Astrocyte (in vitro differentiated cells and primary cell): Measurements from ENCODE around the gene UBE2J2. TPM values are rescaled to one million over a fixed set of nuclear protein-coding genes. Genes with fewer than 3 reads are reported as not detected.

Experiments
- DNase-seq: peaks from one replicate; pipeline ENCODE4 v3.0.0-alpha.2; 2010; ENCODE audit warnings: low read depth
- FAIRE-seq: peaks from 2 replicates; lab custom pipeline; 2011; peaks lifted over from hg19 to GRCh38; lab: Jason Lieb, UNC
- H2AFZ ChIP-seq: 2 replicates; pipeline ENCODE4 v1.6.0; 2012; ENCODE audit warnings: low read depth, low read length, inconsistent platforms
- H3K27ac ChIP-seq: 2 replicates; pipeline ENCODE4 v1.5.1; 2011; ENCODE audit warnings: low read depth, low read length, inconsistent platforms
- H3K27me3 ChIP-seq: 2 replicates; pipeline ENCODE4 v1.6.0; 2011; ENCODE audit warnings: low read length, inconsistent platforms; ENCODE audit not compliant: insufficient read depth
- H3K36me3 ChIP-seq: 2 replicates; pipeline ENCODE4 v1.5.1; 2011; ENCODE audit warnings: low read length, inconsistent platforms; ENCODE audit not compliant: insufficient read depth
- H3K4me1 ChIP-seq: 2 replicates; pipeline ENCODE4 v1.5.1; 2011; ENCODE audit warnings: low read length, inconsistent platforms; ENCODE audit not compliant: insufficient read depth
- H3K4me2 ChIP-seq: 2 replicates; pipeline ENCODE4 v1.6.0; 2012; ENCODE audit warnings: low read length, inconsistent platforms
- H3K4me3 ChIP-seq: 2 replicates; pipeline ENCODE4 v1.5.1; 2011; ENCODE audit warnings: low read depth, mild to moderate bottlenecking, low read length, inconsistent platforms; ENCODE audit not compliant: insufficient read depth
- H3K79me2 ChIP-seq: 2 replicates; pipeline ENCODE4 v1.6.0; 2012; ENCODE audit warnings: mild to moderate bottlenecking, low read length, inconsistent platforms; ENCODE audit not compliant: insufficient read depth
- H3K9ac ChIP-seq: 2 replicates; pipeline ENCODE4 v1.6.0; 2012; ENCODE audit warnings: mild to moderate bottlenecking, low read length, inconsistent platforms
- H3K9me3 ChIP-seq: 2 replicates; pipeline ENCODE4 v1.5.1; 2012; ENCODE audit warnings: low read depth, mild to moderate bottlenecking, low read length, inconsistent platforms; ENCODE audit not compliant: insufficient read depth
- H4K20me1 ChIP-seq: 2 replicates; pipeline ENCODE4 v1.6.0; 2012; ENCODE audit warnings: low read length, inconsistent platforms; ENCODE audit not compliant: insufficient read depth
- H3K27ac Mint-ChIP-seq: one replicate; pipeline ENCODE4 v1.8.0; 2021; ENCODE audit warnings: mild to moderate bottlenecking, mixed read lengths; ENCODE audit not compliant: unreplicated experiment
- H3K27me3 Mint-ChIP-seq: one replicate; pipeline ENCODE4 v1.8.0; 2021; ENCODE audit warnings: low read depth, mixed read lengths; ENCODE audit not compliant: unreplicated experiment
- H3K36me3 Mint-ChIP-seq: one replicate; pipeline ENCODE4 v1.8.0; 2021; ENCODE audit warnings: low read depth, mixed read lengths; ENCODE audit not compliant: unreplicated experiment
- H3K4me1 Mint-ChIP-seq: one replicate; pipeline ENCODE4 v1.8.0; 2021; ENCODE audit warnings: low read depth, mixed read lengths; ENCODE audit not compliant: unreplicated experiment
- H3K4me3 Mint-ChIP-seq: one replicate; pipeline ENCODE4 v1.8.0; 2021; ENCODE audit warnings: mild to moderate bottlenecking, moderate library complexity, mixed read lengths; ENCODE audit not compliant: unreplicated experiment
- H3K9me3 Mint-ChIP-seq: one replicate; pipeline ENCODE4 v1.8.0; 2021; ENCODE audit warnings: mild to moderate bottlenecking, mixed read lengths; ENCODE audit not compliant: unreplicated experiment
- CTCF ChIP-seq: IDR thresholded peaks from 2 replicates; pipeline ENCODE4 v1.5.1; 2011; ENCODE audit warnings: low read depth, mild to moderate bottlenecking, inconsistent platforms, low read length, moderate library complexity; ENCODE audit not compliant: insufficient read depth
- EZH2 ChIP-seq: IDR thresholded peaks from 2 replicates; pipeline ENCODE4 v1.6.1; 2012; ENCODE audit warnings: mild to moderate bottlenecking, low read length, inconsistent platforms; ENCODE audit not compliant: insufficient read depth
- total RNA-seq: library from RNA; stranded (reverse); gene quantifications from 2 replicates; pipeline ENCODE4 v1.2.1, GENCODE V29; 2021

Gene UBE2J2
- total RNA-seq, 1 donor from 2014 or later, result 67.4 TPM

- no peak overlapping the region for H3K27ac Mint-ChIP-seq
- Histone ChIP-seq H3K4me3 (no peak overlapping the region), H3K79me2 (no peaks in the 10 kb centered on the region), H3K27ac (no peak overlapping the region), H2AFZ (no peak overlapping the region), H3K36me3 (no peaks in the 10 kb centered on the region), H3K9ac (no peak overlapping the region), H3K4me1 (peaks cover 9% of the 10 kb centered on the region), H3K4me2 (no peak overlapping the region), H3K27me3 (no peaks in the 10 kb centered on the region), H3K9me3 (no peaks in the 10 kb centered on the region), H4K20me1 (no peaks in the 10 kb centered on the region)
- H3K4me3 Mint-ChIP-seq, result no peak overlapping the region
- DNase-seq (no peak), FAIRE-seq (no peak)
- H3K27me3 Mint-ChIP-seq, result peaks cover 2% of the 10 kb centered on the region
- H3K36me3 Mint-ChIP-seq, result no peaks in the 10 kb centered on the region
- peaks cover 3% of the 10 kb centered on the region for H3K4me1 Mint-ChIP-seq
- TF ChIP-seq CTCF (no peak), EZH2 (no peak)
- no peaks in the 10 kb centered on the region for H3K9me3 Mint-ChIP-seq
Measured at GRCh38 chr1:1280782-1281481, 7.3 kb upstream of the UBE2J2 start.

GRCh38 chr1:1279028-1279427 lies 5.4 kb upstream of the UBE2J2 start:
- H3K9me3 Mint-ChIP-seq, result no peaks in the 10 kb centered on the region
- no peaks in the 10 kb centered on the region for H3K9me3 ChIP-seq
- H3K36me3 Mint-ChIP-seq, result no peaks in the 10 kb centered on the region
- H3K27ac ChIP-seq, result no peak overlapping the region
- H2AFZ ChIP-seq, result no peak overlapping the region
- no peak for FAIRE-seq
- no peaks in the 10 kb centered on the region for H3K27me3 Mint-ChIP-seq
- peaks cover 23% of the 10 kb centered on the region for H3K4me1 ChIP-seq
- H3K4me3 Mint-ChIP-seq, result no peak overlapping the region
- H4K20me1 ChIP-seq, result no peaks in the 10 kb centered on the region
- H3K4me3 ChIP-seq, result no peak overlapping the region
- no peaks in the 10 kb centered on the region for H3K36me3 ChIP-seq
- no peak for DNase-seq
- H3K27ac Mint-ChIP-seq, result no peak overlapping the region
- H3K4me1 Mint-ChIP-seq, result peaks cover 15% of the 10 kb centered on the region
- H3K4me2 ChIP-seq, result no peak overlapping the region
- no peaks in the 10 kb centered on the region for H3K27me3 ChIP-seq
- no peak for TF ChIP-seq EZH2
- TF ChIP-seq CTCF, result no peak
- H3K9ac ChIP-seq, result no peak overlapping the region
- no peaks in the 10 kb centered on the region for H3K79me2 ChIP-seq

- no peaks in the 10 kb centered on the region for H3K36me3 Mint-ChIP-seq
- Histone ChIP-seq H3K4me2 (no peak overlapping the region), H3K9ac (no peak overlapping the region), H3K27ac (no peak overlapping the region), H3K27me3 (no peaks in the 10 kb centered on the region), H3K36me3 (no peaks in the 10 kb centered on the region), H3K4me1 (peaks cover 23% of the 10 kb centered on the region), H2AFZ (no peak overlapping the region), H3K9me3 (no peaks in the 10 kb centered on the region), H4K20me1 (no peaks in the 10 kb centered on the region), H3K79me2 (peaks cover under 1% of the 10 kb centered on the region), H3K4me3 (no peak overlapping the region)
- TF ChIP-seq CTCF (no peak), EZH2 (no peak)
- no peaks in the 10 kb centered on the region for H3K27me3 Mint-ChIP-seq
- no peaks in the 10 kb centered on the region for H3K9me3 Mint-ChIP-seq
- peaks cover 15% of the 10 kb centered on the region for H3K4me1 Mint-ChIP-seq
- FAIRE-seq, result no peak
- H3K27ac Mint-ChIP-seq, result no peak overlapping the region
- DNase-seq, result no peak
- H3K4me3 Mint-ChIP-seq, result no peak overlapping the region
Measured at GRCh38 chr1:1278620-1279019, 5.0 kb upstream of the UBE2J2 start.
